GF-D8 (cell line): ENCODE results near the gene FNDC7.
"Not testable (repeated sequence)": the region's sequence is repeated elsewhere in the genome, so short reads cannot be mapped to it uniquely, and the experiment has no call there.

Experiments used
- DNase-seq: peaks from one replicate; lab custom pipeline; 2025; lab: John Stamatoyannopoulos, UW

The FNDC7 gene

DNA sequence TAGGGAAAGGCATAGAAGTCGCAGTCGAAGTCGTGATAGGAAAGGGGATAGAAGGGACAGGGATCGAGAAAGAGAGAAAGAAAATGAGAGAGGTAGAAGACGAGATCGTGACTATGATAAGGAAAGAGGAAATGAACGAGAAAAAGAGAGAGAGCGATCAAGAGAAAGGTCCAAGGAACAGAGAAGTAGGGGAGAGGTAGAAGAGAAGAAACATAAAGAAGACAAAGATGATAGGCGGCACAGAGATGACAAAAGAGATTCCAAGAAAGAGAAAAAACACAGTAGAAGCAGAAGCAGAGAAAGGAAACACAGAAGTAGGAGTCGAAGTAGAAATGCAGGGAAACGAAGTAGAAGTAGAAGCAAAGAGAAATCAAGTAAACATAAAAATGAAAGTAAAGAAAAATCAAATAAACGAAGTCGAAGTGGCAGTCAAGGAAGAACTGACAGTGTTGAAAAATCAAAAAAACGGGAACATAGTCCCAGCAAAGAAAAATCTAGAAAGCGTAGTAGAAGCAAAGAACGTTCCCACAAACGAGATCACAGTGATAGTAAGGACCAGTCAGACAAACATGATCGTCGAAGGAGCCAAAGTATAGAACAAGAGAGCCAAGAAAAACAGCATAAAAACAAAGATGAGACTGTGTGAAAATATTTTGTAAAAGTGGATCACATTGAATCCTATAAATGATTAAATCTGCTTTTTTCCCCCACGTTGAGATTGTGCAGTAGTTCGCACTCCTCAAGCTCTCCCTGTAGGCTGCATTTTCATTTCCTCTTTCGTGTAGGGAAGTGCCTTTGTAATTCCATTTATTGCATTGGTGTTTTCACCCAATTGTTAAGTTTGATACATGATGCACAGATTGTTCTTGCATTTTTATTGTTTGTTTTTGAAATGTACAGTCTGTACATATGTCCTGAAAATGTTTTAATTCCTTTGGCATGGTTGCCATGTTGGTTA lies 13.1 kb upstream of the FNDC7 start:
- no peak for DNase-seq

- DNase-seq = no peak
These were observed 11.4 kb upstream of the FNDC7 start for GRCh38 chr1:108701176-108701849.

GRCh38 chr1:108702109-108702508 lies 10.6 kb upstream of the FNDC7 start:
- DNase-seq = not testable (repeated sequence)

DNA sequence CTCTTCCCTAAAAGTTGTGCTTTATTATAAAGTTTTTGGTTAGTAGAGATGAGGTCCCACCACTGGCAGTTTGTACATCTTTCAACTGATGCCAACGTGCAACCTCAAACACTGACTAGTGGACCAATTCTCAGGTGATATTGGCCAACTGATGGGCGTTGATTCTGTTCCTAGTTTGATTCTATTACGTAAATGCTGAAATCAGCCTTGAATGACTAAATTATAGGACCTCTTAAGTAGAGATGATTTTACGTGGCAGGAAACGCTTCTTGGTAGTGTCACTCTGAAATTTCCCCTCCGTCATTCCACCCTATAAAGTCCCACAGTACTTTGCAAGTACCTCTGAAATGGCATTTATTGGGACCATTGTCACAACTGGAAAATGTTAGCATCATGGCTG lies 8.8 kb upstream of the FNDC7 start:
- no peak for DNase-seq

GRCh38 chr1:108704496-108704895 lies 8.2 kb upstream of the FNDC7 start:
- DNase-seq = no peak

DNA sequence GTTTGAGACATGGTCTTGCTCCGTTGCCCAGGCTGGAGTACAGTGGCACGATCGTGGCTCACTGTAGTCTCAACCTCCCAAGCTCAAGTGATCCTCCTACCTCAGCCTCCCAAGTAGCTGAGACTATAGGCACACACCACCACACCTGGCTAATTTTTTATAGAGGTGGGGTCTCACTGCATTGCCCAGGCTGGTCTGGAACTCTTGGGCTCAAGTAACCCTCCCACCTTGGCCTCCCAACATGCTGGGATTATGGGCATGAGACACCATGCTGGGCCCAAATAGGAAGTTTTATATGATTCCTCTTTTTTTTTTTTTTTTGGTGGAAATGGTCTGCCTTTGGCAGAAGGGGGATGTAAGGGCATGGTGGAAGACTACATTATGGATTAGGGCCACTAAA lies 6.1 kb upstream of the FNDC7 start:
- no peak for DNase-seq

- no peak for DNase-seq
These were observed 3.7 kb upstream of the FNDC7 start for GRCh38 chr1:108708691-108709660.

DNA sequence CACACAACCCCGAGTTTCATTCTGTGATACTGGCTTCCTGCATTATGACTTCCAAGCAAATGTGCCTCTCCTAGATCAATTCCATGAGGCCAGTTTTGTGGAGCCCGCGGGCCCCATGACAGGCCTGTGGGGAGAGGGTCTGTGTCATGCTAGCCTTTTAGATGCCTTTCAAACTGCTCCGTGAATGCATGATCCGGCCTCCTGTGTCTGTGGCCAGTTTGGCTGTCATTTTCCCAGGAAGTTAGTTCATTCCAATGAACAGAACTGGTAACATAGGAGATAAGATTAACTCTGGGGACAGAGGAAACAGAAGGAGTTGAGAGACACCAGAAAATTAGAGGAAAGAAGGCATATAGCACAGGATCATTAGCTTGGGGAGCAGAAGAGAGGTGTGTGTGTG lies 3.2 kb downstream of the FNDC7 start:
- no peak for DNase-seq

- DNase-seq = no peak
These were observed 3.9 kb downstream of the FNDC7 start for GRCh38 chr1:108716437-108717230.

DNA sequence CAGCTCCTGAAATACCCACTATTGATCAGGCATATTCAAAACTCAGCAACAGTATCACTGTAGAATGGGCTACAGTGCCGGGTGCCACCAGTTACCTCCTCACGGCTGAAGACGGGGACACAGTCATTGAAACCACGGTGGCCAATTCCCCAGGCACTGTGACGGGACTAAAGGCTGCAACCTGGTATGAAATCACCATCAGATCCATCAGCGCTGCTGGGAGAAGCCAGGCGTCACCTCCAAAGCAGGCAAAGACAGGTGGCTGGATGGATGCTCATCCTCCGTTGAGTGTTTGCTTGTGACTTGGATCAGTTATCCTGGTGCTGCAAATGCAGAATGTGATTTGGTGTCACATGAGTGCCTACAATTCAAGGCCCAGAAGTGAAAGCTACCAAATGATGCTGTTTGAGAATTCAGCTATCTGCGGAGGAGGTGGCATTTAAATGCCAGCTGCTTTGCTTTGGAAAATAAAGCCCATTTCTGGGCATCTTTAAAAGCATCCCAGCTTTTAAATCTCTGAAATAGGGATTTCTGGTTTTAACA lies 5.1 kb downstream of the FNDC7 start:
- no peak for DNase-seq

DNA sequence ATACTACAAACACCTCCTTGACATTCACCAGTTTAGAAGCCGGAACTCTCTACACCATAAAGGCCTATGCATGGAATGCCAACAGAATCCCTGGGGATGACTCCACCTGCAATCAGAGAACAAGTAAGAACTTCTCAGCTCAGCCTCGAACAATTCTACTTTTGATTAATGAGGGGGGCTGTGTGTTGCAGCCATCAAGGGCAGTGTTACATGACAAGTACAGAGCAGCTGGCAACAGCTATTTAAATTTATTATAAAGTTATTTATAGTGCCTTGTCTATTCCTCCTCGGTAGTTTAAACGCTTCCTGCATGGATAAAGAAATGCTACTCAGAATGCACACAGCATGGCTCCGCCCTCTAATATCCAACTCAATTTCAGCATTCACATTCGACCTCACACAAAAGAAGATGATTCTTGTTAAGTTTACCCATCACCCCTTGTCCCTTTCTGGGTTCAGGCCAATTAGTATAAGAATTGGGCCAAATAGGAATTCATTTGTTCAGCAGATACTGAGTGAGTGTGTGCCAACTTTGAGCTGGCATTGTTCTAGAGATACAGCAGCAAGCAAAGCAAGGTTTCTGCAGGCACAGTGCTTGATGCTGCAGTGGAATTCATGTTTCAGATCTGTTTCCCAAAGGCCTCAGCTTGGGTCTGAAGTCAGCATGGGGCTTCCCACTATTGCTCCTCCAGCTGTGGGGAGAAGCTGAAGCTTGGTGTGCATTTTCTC lies 6.4 kb downstream of the FNDC7 start:
- no peak for DNase-seq

DNA sequence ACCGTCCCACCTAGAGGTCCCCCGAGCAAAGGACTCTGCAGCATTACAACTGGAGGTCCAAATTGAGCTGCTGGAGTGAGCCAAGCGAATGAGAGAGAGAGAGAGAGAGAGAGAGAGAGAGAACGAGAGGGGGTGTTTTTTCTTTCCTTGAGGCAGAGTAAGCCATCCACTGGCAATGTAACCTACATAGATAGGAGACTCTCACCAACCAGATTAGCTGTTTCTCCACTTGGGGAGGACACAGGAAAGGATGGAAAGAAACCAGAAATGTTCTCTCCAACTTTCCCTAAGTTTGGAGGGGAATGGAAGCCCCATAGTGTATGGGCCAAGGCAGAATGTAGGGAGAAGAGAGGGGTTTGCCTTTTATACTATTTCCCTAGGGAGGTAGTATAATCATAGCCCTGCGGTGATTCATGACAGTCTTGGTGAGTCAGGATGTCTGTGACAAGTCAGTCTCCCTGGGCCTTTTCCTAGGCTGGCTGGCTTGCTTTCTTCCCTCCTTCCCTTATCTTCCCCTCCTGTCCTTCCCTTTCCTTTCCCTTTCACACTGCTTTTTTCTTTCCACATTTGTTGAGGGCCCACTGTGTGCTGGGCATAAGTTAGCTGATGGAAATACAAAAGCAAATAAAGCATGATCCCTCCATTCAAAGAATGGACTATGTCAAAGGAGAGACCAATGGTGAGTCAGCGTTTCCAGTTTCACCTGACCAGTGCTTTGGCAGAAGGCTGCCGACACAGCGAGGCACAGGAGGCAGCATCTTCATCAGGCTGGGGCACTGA lies 7.1 kb downstream of the FNDC7 start:
- no peak for DNase-seq

GRCh38 chr1:108722292-108722691 lies 9.6 kb downstream of the FNDC7 start:
- no peak for DNase-seq

DNA sequence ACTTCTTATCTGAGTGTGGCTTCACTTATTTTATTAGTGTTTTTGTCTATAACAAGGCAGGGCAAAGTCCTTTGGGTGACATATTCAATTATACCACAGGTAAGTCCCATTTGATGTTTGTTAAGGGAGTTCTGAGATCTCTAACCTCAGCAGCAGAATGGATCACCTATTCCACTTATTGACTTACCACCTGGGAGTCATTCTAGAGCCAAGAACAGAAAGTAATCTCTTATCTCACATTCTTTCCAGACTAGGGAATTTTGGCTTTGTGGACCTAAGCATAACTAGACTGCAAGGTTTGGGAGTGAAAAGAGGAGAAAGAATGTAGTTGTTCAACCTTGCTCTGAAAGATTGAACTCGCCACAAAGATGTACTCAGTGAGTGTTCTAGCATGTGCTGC lies 13.2 kb downstream of the FNDC7 start:
- no peak for DNase-seq

- DNase-seq = no peak
These were observed 15.7 kb downstream of the FNDC7 start for GRCh38 chr1:108728327-108728923.

DNA sequence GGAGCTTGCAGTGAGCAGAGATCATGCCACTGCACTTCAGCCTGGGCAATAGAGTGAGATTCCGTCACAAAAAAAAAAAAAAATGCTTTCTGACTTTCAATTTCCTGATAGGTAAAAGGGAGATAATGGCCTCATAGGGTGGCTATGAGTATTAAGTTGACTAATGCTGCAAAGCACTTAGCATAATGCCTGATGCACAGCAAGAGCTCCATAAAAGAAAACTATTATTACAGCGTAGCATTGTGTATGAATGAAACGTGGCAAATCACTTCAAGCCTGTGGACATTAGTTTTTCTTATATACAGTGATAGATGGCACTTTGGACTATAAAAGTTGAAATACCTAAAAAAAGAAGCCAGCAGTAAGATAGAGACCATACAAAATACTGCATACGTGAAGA lies 16.8 kb downstream of the FNDC7 start:
- no peak for DNase-seq

DNA sequence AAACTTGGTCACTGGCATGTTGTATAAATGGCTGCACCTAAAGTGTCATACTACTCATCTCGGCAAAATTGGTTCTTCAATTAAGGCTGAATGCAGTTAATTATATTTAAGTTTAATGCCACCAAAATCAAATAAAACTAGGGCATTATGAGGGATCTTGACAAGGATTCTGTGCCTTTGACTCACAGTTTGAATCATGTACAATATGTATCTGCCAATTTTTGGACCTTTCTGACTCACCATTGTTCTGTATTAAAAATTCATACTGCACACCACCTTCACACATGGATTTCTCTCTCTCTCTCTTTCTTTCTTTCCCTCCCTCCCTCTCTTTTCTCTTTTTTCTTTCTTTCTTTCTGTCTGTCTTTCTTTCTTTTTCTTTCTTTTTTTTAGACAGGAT lies 19.7 kb downstream of the FNDC7 start:
- DNase-seq = no peak

- no peak for DNase-seq
These were observed 21.6 kb downstream of the FNDC7 start for GRCh38 chr1:108734171-108734865.

DNA sequence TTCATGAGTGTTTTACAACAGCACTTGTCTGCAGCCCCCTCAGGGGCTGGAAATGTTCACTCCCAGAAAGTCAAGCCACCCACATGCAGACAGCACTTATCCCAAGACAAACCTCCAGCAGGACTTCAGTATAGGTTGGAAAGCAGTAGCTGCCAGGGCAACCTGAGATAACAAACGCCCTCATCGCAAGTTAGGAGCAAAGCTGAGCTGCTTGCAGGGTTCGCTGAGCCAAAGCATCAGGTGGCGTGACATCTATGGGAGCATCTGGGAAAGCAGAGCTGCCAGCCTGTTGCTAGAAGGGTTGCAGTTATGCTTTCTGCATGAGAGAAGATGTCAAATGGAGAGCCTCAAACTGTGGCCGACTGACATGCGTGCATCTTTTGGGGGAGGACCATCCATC lies 29.5 kb downstream of the FNDC7 start:
- no peak for DNase-seq
